ENCODE data around the gene DDAH2.

DDAH2 gene

DNA sequence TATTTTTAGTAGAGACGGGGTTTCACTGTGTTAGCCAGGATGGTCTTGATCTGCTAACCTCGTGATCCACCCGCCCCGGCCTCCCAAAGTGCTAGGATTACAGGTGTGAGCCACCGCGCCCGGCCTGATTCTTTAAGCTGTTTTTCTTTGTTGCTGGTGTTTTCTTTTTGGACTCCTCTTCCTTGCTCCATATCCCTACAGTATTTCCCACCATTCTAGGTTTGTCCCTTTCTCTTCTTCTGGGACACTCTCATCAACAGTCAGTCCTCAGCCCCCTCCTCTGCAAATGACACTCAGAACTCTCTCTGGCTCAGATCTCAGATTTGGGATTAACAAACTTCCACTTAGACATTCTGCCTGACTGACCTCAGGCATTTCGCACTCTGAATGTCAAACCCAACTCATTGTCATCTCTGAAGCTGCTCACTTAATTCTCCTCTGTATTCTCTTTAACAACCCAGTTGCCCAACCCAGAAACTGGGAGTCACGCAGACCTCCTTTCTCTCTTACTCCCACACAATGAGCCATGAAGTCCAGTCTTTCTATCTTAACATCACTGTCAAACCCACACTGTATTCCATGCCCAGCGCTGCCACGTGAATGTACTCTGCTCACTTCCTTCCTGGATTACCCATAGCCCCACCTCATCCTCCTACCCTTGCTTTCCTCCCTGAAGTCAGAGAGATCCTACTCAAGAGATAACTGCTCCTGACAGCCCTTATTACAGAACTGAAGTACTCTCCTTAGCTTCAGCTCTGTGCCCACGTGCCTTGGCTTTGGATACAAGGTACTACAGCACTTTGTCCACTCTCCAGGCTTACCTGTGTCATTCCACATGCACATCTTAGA is 3.4 kb downstream of the DDAH2 start:
- TF ChIP-seq, protein P1, sequence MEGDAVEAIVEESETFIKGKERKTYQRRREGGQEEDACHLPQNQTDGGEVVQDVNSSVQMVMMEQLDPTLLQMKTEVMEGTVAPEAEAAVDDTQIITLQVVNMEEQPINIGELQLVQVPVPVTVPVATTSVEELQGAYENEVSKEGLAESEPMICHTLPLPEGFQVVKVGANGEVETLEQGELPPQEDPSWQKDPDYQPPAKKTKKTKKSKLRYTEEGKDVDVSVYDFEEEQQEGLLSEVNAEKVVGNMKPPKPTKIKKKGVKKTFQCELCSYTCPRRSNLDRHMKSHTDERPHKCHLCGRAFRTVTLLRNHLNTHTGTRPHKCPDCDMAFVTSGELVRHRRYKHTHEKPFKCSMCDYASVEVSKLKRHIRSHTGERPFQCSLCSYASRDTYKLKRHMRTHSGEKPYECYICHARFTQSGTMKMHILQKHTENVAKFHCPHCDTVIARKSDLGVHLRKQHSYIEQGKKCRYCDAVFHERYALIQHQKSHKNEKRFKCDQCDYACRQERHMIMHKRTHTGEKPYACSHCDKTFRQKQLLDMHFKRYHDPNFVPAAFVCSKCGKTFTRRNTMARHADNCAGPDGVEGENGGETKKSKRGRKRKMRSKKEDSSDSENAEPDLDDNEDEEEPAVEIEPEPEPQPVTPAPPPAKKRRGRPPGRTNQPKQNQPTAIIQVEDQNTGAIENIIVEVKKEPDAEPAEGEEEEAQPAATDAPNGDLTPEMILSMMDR (IDR thresholded peaks at IDR 0.05; ENCODE audit: insufficient read depth, low read depth, low read length, missing control alignments), result no peak
- no peak overlapping the region for H3K4me3 ChIP-seq (ENCODE audit: low read depth, low read length)
- no peak for DNase-seq (ENCODE audit: low read depth)

DNA sequence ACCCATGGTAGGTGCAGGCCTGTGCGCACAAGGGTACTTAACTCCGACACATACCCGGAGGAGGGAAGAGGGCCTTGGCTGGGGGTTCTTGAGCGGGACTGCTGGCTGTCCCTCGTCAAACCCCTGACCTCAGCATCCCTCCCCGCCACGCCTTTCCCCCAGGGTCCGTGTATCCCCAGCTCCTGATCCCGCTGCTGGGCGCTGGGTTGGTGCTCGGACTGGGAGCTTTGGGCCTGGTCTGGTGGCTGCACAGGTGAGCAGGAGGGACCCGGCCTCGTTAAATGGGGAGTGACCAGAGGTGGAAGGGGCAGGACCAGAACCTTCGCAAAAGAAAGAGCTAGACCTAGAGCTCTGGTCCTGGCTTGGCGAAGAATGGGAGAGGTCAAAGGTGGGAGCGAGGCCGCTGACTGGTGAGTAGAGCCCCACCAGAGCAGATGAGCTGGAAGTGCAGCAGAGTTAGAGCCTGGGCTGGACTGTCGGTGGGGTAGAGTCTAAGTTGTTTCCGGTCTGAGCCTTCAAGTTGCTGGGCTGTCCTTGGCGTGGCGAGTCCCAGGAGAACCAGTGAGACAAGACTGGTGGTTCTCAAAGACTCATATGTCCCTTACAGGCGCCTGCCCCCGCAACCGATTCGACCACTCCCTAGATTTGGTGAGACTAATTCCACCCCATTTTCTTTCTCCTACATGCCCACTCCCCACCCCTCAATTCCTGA is 5.0 kb downstream of the DDAH2 start:
- TF ChIP-seq, protein P1 (IDR thresholded peaks at IDR 0.05; ENCODE audit: insufficient read depth, low read depth, low read length, missing control alignments), result no peak
- no peak for DNase-seq (ENCODE audit: low read depth)
- no peak overlapping the region for H3K4me3 ChIP-seq (ENCODE audit: low read depth, low read length)

DNA sequence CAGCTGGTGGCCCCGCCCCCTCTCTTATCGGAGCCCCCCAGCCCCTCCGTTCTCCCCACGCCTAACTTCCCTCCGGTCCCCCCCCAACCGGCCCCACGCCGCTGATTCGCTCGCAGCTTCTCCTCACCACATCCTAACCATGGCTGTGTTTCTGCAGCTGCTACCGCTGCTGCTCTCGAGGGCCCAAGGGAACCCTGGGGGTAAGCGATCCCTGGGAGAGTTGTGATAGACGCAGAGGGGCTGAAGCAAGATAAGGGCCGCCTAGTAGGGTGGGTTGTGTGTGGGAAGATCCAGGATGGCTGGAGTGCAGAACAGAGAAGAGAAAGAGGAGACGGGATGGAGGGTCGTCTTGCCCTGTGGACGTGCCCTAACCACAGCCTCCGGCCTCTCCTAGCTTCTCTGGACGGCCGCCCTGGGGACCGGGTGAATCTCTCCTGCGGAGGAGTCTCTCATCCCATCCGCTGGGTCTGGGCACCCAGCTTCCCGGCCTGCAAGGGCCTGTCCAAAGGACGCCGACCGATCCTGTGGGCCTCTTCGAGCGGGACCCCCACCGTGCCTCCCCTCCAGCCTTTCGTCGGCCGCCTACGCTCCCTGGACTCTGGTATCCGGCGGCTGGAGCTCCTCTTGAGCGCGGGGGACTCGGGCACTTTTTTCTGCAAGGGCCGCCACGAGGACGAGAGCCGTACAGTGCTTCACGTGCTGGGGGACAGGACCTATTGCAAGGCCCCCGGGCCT is 5.7 kb downstream of the DDAH2 start, which contains the start of gene MPIG6B:
Gene MPIG6B (plus strand): TSS at position 129 of the 735 bp plus-strand sequence. CDS start 11 bp downstream, at position 140.
- no peak for DNase-seq (ENCODE audit: low read depth)
- TF ChIP-seq, protein P1 (IDR thresholded peaks at IDR 0.05; ENCODE audit: insufficient read depth, low read depth, low read length, missing control alignments), result no peak
- no peak within 1 kb of the TSS for H3K4me3 ChIP-seq (ENCODE audit: low read depth, low read length)

DNA sequence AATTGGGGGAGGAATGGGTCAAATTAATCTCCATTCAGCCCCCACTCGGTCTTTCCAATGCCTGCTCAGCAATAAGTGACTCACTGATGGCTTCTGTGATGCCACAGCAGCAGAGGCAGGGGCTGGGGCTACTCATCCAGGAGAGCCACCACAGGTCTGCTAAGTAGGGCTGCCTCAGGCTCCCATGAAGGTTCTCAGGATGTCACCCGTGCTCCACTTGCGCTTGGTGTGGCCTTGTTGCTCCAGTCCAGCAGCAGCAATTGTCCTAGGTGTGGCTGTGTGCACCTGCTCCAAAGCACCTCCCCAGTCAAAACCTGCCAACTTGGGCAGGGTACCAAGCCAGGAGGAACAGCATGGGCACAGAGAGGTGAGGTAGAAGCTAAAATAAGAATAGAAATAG is 6.9 kb downstream of the DDAH2 start:
- no peak overlapping the region for H3K4me3 ChIP-seq (ENCODE audit: low read depth, low read length)
- TF ChIP-seq, protein P1 (IDR thresholded peaks at IDR 0.05; ENCODE audit: insufficient read depth, low read depth, low read length, missing control alignments), result no peak
- no peak for DNase-seq (ENCODE audit: low read depth)

DNA sequence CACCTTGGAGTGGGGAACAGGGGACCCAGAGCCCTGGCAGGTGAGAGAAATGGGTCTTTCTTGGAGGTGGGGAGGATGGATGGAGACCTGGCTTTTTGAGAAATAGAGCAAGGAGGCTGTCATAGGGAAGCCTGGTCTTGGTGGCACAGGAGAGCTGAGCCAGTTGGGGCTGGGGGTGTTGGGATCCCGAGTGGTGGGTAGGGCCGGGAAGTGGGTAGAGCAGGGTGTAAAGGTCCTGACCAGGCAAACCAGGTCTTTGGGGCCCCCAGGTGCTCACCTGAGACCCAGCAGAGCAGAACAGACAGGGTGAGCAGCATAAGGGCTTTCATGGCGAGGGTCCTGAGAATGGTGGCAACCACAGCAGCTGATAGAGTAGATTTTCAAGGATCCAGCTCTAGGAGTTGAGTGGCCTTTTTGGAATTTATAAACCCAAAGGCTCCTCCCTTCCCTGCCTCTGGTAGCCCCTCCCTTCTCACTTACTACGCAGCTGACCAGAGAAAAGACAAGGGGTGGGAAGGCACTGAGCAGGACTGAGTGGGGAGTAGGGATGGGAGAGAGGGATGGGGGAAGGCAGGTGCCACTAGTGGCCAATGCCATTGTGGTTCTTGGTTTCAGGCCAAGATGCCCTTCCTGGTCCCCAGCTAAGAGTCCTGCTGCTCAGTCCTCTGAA is 7.6 kb downstream of the DDAH2 start, which contains the start of gene LY6G6C:
Gene LY6G6C (minus strand): TSS at position 396 of the 670 bp plus-strand sequence. CDS start 67 bp downstream, at position 329.
- TF ChIP-seq, protein P1 (IDR thresholded peaks at IDR 0.05; ENCODE audit: insufficient read depth, low read depth, low read length, missing control alignments), result no peak

DNA sequence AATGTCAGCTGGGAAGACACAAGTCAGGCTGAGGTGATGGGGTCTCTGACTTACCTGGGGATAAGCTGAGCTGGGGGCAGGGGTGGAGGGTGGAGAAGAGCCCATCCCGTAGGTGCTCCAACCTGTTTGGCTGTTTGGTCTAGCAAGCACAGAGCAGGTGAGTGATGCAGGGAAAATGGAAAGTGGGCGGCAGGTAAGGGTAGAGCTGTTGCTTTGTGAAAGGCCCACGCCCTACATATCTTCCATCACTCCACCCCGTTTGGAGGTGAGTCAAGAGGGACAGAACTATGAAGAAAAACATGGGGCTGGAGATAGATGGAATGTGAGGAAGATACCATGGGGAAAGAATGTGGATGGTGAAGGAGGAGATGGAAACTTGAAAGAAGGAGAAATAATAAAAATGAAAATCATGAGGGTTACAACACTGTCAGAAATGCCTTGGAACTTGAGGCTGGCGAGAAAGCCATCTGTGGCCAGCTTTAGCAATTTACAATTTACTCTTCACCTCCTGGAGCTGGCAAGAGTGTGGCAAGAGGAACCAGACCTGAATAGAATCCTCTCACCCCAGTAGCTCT is 8.8 kb downstream of the DDAH2 start:
- H3K4me3 ChIP-seq (ENCODE audit: low read depth, low read length), result no peak overlapping the region
- DNase-seq (ENCODE audit: low read depth), result no peak
- TF ChIP-seq, protein P1 (IDR thresholded peaks at IDR 0.05; ENCODE audit: insufficient read depth, low read depth, low read length, missing control alignments), result no peak

More for the DNA sequence above, 7.6 kb downstream of the DDAH2 start, which contains the start of gene LY6G6C:
- H3K4me3 ChIP-seq (ENCODE audit: low read depth, low read length), result no peak within 1 kb of the TSS
- DNase-seq (ENCODE audit: low read depth), result no peak
